HepG2 (cell line): ENCODE data around the gene CSNK1E.

ENCODE experiments used
- POLR2A ChIP-seq, 2 experiments: IDR thresholded peaks; 2 replicates each; pipeline ENCODE4 v1.6.1; 2011; ENCODE audit warnings: low read depth in 2 of 2, low read length in 2 of 2, mild to moderate bottlenecking in 1 of 2, moderate library complexity in 1 of 2; ENCODE audit not compliant: insufficient read depth in 1 of 2
- ZNF670 ChIP-seq: sonication (generic); formaldehyde crosslinking; IDR thresholded peaks from 2 replicates; pipeline ENCODE4 v1.8.0; 2022; ENCODE audit warnings: mild to moderate bottlenecking, missing genetic modification reagents, borderline replicate concordance
- TF ChIP-seq, protein P1 (sequence below): sonication (generic); formaldehyde crosslinking; IDR thresholded peaks from 2 replicates; pipeline ENCODE4 v1.4.0; 2020; ENCODE audit warnings: mild to moderate bottlenecking, missing genetic modification reagents
- TF ChIP-seq, protein P2 (sequence below), 2 experiments: IDR thresholded peaks; 2 replicates each; pipeline ENCODE4 v1.6.1; 2011 to 2012; ENCODE audit warnings: low read length in 2 of 2, borderline replicate concordance in 1 of 2, low read depth in 1 of 2, mild to moderate bottlenecking in 1 of 2, moderate library complexity in 1 of 2

DNA sequence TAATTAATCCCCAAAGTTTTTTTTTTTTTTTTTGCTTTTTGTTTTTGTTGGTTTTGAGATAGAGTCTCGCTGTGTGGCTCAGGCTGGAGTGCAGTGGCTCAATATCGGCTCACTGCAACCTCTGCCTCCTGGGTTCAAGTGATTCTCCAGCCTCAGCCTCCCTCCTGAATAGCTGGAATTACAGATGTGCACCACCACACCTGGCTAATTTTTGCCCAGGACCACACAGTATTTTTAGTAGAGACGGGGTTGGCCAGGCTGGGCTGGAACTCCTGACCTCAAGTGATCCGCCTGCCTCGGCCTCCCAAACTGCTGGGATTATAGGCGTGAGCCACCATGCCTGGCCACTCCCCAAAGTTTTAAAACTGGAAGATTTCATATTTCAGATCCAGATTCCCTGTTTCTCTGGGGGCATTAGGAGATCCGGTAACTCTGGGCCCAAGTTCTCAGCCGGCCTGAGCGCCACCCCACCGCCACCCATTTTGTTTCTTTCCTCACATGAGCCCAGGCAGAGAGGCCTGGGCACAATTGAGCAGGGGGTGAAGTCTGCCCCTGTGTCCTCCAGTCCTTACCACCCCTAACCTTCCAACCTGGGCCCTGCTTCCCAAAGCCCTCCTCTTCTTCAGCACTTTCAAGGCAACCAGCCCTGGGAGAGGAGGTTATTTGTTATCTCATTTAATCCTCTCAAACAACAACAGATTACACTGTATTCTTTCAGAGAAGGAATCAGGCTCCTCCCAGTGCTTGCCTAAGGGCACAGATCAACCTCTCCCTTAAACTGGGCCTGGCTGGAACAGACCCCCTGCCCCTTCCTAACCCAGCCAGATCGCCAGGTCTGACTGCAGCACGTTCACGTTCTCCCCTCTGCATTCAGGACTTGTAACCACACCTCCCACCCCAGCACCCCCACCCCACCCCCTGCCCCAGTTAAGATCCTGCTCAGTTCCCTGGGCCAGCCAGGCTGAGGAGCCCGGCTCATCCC lies 1.9 kb upstream of the CSNK1E start:
- TF ChIP-seq, protein P1, sequence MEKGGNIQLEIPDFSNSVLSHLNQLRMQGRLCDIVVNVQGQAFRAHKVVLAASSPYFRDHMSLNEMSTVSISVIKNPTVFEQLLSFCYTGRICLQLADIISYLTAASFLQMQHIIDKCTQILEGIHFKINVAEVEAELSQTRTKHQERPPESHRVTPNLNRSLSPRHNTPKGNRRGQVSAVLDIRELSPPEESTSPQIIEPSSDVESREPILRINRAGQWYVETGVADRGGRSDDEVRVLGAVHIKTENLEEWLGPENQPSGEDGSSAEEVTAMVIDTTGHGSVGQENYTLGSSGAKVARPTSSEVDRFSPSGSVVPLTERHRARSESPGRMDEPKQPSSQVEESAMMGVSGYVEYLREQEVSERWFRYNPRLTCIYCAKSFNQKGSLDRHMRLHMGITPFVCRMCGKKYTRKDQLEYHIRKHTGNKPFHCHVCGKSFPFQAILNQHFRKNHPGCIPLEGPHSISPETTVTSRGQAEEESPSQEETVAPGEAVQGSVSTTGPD (CRISPR knock-in tag) = no peak
- TF ChIP-seq POLR2A (IDR thresholded peaks at IDR 0.05; ENCODE audit: insufficient read depth in 1 of 2, low read depth in 2 of 2, low read length in 2 of 2) (no peak), ZNF670 (CRISPR knock-in tag) (no peak)
- TF ChIP-seq, protein P2, sequence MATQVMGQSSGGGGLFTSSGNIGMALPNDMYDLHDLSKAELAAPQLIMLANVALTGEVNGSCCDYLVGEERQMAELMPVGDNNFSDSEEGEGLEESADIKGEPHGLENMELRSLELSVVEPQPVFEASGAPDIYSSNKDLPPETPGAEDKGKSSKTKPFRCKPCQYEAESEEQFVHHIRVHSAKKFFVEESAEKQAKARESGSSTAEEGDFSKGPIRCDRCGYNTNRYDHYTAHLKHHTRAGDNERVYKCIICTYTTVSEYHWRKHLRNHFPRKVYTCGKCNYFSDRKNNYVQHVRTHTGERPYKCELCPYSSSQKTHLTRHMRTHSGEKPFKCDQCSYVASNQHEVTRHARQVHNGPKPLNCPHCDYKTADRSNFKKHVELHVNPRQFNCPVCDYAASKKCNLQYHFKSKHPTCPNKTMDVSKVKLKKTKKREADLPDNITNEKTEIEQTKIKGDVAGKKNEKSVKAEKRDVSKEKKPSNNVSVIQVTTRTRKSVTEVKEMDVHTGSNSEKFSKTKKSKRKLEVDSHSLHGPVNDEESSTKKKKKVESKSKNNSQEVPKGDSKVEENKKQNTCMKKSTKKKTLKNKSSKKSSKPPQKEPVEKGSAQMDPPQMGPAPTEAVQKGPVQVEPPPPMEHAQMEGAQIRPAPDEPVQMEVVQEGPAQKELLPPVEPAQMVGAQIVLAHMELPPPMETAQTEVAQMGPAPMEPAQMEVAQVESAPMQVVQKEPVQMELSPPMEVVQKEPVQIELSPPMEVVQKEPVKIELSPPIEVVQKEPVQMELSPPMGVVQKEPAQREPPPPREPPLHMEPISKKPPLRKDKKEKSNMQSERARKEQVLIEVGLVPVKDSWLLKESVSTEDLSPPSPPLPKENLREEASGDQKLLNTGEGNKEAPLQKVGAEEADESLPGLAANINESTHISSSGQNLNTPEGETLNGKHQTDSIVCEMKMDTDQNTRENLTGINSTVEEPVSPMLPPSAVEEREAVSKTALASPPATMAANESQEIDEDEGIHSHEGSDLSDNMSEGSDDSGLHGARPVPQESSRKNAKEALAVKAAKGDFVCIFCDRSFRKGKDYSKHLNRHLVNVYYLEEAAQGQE (IDR thresholded peaks at IDR 0.05; ENCODE audit: borderline replicate concordance in 1 of 2, low read depth in 1 of 2, low read length in 2 of 2) = no peak
